Lower leg skin (tissue), 4 donors: Measurements from ENCODE around the gene IL4I1. TPM values are rescaled to one million over a fixed set of nuclear protein-coding genes. Genes with fewer than 3 reads are reported as not detected.

Source experiments
- DNase-seq, 2 donors: peaks; one replicate each; pipeline ENCODE4 v3.0.0-alpha.2; 2019; ENCODE audit warnings: low spot score in 2 of 2
- H3K4me3 ChIP-seq: fragments of 200-600 bp; sonication (generic); 2 replicates; pipeline ENCODE4 v1.5.1; 2017; ENCODE audit warnings: mild to moderate bottlenecking, low read depth; ENCODE audit not compliant: poor library complexity, severe bottlenecking
- POLR2A ChIP-seq, 2 donors: fragments of 450-650 bp; IDR thresholded peaks; one replicate each; pipeline ENCODE4 v1.6.1; 2016 to 2017; ENCODE audit warnings: antibody characterized with exemption in 2 of 2, mild to moderate bottlenecking in 1 of 2, moderate library complexity in 1 of 2
- WGBS, 2 donors: methylation state at CpG; one replicate each; pipeline ENCODE4 v1.1.5; 2018; 5-methylcytosine and 5-hydroxymethylcytosine counted together
- intact Hi-C: fragments of 100-400 bp; cut with DNase I; formaldehyde crosslinking; loops from one replicate; pipeline ENCODE4 v1.15.0; 2023; ENCODE audit warnings: low total_unique reads
- total RNA-seq, 4 donors: library from RNA; depleted of rRNA; stranded (reverse); fragments of >200 nt; gene quantifications; one replicate each; pipeline ENCODE4 v1.1.0, GENCODE V29; 2016
- TF ChIP-seq, protein P1 (sequence below), 3 donors: fragments of 450-650 bp; IDR thresholded peaks; one replicate each; pipeline ENCODE4 v1.5.1; 2016; ENCODE audit warnings: antibody characterized with exemption in 3 of 3, mild to moderate bottlenecking in 3 of 3, moderate library complexity in 2 of 3

IL4I1 gene
- total RNA-seq, 4 donors from 2014 or later, result 0.42 TPM; not detected in 3

DNA sequence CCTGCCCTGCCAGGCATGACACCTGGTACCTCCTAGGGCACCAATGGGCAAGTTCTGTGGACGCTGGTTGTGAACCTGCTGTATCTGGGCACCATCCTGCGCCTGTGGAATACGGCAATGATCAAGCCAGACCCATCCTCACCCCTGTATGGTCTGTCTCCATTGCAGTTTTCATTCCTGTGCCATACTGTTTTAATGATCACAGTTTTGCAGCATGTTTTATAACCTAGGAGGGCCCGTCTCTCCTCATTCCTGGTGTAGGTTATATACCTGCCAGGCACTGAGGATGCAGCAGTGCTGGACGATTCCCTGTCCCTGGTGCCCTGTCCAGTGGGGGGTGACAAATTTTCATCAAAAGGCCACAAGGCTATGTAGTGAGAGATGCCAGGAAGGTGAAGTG is 13.6 kb downstream of the IL4I1 start:
- no peak for DNase-seq
- 97 to 100% methylated on average over 5 of the region's 5 CpGs for WGBS, 2 donors
- intact Hi-C loops, result no loop called here
- no peak overlapping the region for H3K4me3 ChIP-seq
- TF ChIP-seq POLR2A (IDR thresholded peaks at IDR 0.05), result no peak
- TF ChIP-seq, protein P1, sequence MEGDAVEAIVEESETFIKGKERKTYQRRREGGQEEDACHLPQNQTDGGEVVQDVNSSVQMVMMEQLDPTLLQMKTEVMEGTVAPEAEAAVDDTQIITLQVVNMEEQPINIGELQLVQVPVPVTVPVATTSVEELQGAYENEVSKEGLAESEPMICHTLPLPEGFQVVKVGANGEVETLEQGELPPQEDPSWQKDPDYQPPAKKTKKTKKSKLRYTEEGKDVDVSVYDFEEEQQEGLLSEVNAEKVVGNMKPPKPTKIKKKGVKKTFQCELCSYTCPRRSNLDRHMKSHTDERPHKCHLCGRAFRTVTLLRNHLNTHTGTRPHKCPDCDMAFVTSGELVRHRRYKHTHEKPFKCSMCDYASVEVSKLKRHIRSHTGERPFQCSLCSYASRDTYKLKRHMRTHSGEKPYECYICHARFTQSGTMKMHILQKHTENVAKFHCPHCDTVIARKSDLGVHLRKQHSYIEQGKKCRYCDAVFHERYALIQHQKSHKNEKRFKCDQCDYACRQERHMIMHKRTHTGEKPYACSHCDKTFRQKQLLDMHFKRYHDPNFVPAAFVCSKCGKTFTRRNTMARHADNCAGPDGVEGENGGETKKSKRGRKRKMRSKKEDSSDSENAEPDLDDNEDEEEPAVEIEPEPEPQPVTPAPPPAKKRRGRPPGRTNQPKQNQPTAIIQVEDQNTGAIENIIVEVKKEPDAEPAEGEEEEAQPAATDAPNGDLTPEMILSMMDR (IDR thresholded peaks at IDR 0.05), result no peak

DNA sequence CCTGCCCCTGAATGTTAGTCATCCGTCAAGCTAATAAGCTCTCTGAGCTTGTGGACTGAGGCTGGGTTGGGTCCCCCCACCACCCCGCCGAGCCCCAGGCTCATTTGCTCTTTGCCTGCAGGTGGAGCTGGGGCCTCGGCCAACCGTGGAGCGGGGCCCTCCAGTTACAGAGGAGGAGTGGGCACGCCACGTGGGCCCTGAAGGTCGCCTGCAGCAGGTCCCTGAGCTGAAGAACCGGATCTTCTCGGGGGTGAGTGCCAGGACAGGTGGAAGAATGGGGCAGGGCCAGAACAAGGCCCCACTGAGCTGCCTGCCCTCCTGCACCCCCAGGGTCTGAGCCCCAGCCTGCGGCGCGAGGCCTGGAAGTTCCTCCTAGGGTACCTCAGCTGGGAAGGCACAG is 14.0 kb downstream of the IL4I1 start:
- H3K4me3 ChIP-seq, result no peak overlapping the region
- TF ChIP-seq, protein P1 (IDR thresholded peaks at IDR 0.05), result no peak
- no peak for TF ChIP-seq POLR2A (IDR thresholded peaks at IDR 0.05)
- no peak for DNase-seq
- intact Hi-C loops, result no loop called here
- 100% methylated on average over 3 to 10 of the region's 14 CpGs for WGBS, 2 donors

DNA sequence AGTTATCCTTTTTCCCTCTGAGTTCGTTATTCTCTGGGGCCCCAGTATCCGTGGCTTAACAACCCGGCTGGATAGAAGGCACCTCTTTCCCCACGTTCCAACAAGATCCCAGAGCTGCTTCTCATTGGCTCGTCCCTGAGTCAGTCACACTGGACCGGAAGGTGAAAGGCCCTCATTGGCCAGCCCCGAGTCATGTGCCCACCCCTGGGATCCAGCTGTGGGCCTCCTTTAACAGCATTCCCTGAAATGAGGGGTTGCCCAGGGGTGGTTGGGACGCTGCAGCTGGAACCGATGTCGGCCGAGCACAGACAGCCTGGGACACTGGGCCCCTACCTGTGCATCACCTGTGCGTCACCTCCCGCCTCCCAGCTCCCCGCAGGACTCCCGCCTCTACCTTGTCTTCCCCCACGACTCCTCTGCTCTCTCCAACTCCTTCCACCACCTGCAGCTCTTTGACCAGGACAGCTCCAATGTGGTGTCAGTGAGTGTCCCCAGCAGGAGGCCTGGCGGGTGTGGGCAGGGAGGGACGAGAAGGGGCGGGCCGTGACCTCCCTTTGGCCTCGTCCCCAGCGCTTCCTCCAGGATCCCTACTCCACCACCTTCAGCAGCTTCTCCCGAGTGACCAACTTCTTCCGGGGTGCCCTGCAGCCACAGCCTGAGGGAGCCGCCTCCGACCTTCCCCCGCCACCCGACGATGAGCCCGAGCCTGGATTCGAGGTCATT is 14.9 kb downstream of the IL4I1 start:
- TF ChIP-seq, protein P1 (IDR thresholded peaks at IDR 0.05), result no peak
- no peak for TF ChIP-seq POLR2A (IDR thresholded peaks at IDR 0.05)
- DNase-seq, result no peak
- intact Hi-C loops, result no loop called here
- WGBS, 2 donors, result 90% methylated on average over 27 to 31 of the region's 31 CpGs
- H3K4me3 ChIP-seq, result no peak overlapping the region

DNA sequence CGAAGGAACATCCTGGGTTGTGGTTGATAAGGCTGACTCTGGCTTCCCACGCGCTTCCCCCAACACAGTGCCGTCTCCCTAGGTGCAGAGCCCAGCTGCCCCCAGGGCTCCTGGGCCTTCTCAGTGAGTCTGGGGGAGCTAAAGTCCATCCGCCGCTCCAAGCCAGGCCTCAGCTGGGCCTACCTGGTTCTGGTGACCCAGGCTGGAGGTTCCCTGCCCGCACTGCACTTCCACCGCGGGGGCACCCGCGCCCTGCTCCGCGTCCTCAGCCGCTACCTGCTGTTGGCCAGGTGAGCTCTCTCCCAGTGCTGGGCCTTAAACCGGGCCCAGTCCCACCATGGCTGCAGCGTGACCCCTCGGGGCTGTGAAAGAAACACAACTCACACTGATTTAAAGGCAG is 15.5 kb downstream of the IL4I1 start:
- intact Hi-C loops, result no loop called here
- WGBS, 2 donors, result 92 to 98% methylated on average over 17 of the region's 17 CpGs
- no peak overlapping the region for H3K4me3 ChIP-seq
- TF ChIP-seq POLR2A (IDR thresholded peaks at IDR 0.05), result no peak
- TF ChIP-seq, protein P1 (IDR thresholded peaks at IDR 0.05), result no peak
- DNase-seq, result no peak

DNA sequence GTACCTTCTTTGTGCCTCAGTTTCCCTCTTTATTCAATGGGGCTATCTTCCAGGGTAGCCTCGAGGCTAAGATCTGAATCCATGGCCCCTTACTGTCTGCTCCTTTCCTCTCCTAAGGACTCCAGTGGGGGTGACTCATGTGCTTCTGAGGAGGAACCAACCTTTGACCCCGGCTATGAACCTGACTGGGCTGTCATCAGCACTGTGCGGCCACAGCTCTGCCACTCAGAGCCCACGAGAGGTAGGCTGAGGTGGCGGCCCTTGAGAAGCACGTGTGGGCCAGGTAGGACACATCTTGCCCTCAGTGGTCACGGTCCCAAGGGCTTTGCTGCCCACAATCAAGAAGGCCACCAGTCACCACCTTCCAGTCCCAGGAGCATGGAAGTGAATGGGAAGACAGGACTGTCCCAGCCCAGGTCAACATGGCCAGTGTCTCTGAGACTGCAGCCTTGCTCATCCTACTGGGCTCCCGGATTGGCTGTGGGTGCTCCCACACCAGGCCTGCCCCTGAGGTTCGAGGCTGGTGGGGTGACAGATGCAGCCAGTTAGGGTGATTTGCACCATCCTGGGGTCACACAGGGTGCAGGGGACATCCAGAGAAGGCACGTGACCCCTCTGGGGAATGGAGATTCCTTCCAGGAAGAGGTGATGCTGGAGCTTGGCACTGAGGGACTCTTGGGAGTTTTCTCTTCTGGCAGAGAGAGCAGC is 16.4 kb downstream of the IL4I1 start:
- intact Hi-C loops, result no loop called here
- WGBS, 2 donors, result 93 to 94% methylated on average over 10 of the region's 10 CpGs
- TF ChIP-seq, protein P1 (IDR thresholded peaks at IDR 0.05), result no peak
- TF ChIP-seq POLR2A (IDR thresholded peaks at IDR 0.05), result no peak
- DNase-seq, result no peak
- H3K4me3 ChIP-seq, result no peak overlapping the region
